ENCODE data around the gene ABLIM2. TPM values are rescaled to one million over a fixed set of nuclear protein-coding genes. Genes with fewer than 3 reads are reported as not detected.
A peak's percentile ranks its signal among the peaks of the same experiment; 100 is the strongest.

ABLIM2 gene
- total RNA-seq, 1 donor from 2014 or later = 18.4 TPM

DNA sequence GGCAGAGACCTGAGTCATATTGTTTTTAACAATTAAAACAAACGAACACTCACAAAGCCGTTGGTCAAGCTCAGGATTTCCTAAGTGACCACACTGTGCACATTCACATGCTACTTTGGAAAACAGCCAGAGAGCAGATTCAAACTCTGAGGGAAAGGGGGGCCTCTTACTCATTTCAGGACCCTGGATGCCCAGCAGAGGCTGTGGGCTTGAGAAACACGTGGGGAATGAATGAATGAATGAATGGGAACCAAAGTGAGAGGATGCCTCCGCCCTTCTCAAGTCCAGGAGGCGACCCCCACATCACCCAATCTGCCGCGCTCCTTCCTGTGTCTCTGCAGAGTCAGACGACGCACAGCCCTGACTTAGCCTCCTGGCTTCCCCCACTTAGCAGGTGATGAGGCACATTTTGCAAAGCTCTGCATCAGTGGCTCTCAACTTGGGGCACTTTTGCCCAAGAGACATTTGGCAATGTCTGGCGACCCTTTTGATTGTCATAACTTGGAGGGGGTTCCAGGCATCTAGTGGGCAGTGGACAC is 76.0 kb downstream of the ABLIM2 start:
- no peak for DNase-seq

DNA sequence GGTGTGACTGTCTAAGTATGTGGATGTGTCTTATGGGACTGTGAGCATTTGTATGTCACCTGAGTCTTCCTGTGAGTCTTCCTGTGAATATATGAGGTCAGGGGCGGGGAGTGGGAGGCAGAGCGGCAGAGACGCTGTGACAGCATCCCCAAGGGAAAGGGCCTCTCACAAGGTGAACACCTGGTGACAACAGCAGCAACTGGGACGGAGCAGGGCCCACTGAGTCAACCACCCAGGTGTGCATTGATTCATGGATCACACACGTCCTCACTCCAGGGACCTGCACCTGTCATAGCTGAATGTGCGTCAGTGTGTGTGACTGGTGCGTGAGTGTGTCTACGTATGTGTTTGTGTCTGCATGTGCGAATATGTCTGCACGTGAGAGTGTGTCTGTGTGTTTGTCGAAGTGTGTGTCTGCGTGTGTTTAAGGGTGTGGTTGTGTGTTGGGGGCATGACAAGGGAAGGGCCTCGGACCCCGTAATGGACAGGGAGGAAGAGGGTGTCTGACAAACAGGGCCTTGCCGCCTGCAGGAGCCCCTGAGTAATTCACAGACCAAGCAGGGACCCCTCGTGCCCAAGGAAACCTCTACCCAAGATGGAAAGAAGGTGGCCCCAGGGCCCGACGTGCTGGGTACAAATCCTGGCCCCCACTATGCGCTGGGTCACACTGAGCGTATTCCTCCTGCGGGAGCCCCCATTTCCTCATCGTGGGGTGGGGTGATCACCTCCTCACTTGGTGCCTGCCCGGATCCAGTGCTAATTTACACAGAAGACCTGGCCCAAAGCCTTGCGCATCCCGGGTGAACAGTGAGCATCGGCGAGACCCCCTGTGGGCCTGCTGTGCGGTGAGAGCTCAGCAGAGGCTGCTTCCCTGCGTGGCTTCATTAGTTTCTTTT is 76.7 kb downstream of the ABLIM2 start:
- no peak for DNase-seq

DNA sequence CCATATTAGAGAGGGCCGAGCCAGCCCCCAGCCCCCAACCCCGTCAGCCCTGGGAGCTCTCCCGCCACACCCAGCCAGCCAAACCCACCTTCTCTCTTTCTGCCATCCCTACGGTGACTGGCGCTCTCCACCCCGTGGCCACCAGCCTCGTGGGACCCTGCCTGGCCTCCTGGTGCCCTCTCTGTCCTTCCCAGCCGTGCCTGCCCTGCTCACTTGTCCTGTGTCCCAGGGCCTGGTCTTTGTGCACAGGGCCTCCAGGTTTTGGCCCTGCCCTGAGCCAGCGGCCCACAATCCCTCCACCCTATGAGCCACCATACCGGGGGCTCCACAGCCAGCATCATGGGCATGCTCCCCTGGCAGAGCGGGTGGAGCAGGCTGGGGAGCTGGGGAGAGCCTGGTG is 77.4 kb downstream of the ABLIM2 start:
- DNase-seq = no peak

DNA sequence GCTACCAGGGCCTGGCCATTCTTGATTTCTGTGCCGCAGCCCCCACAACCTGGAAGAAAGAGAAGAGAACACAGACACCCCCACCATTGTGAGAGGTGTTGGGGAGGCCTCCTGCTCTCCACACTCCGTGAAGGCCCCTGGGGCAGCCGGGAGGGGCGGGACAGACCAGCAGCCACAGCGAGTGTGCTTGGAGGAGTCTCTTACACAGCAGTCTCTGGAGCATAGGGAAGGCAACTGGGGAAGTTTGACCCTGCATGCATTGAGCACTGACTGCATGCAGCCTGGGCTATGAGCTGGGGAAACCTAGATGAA is 77.9 kb downstream of the ABLIM2 start:
- no peak for DNase-seq

DNA sequence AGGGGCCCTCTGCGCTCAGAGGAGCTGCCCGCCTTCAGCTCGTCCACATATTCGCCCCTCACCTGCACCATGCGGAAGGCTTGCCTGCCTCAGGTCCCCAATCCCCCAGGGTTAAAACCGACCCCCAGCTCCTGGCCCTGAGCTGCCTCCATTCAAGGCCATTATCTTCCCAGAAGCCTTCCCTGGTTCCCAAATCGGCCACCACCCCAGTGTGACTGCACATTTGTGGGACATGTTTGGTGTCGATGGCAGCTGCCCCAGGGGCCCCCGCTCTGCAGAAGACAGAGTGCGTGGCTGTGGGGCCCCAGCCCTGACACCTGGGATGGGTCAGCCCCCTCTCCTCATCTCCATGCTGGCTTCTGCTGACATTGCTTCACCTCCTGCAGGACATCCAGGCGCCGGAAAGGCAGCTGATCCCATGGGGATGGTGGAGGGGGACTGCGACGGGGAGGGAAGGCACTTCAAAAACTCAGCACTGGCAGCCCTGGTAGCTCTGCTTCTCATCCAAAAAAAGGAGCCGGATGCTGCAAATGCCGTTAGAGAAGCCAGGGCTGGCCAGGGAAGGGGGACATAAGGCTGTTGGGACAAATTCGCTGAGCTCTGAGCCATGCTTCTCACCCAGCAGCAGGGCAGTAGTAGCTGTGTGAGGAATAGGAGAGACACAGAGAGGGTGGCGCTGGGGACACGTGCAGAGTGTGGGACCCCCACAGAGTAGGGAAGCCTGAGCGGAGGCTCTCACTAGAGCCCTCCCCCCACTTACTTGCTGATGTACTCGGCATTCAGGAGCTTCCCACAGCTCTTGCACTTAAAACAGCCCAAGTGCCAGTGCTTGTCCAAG is 78.5 kb downstream of the ABLIM2 start:
- DNase-seq = no peak

DNA sequence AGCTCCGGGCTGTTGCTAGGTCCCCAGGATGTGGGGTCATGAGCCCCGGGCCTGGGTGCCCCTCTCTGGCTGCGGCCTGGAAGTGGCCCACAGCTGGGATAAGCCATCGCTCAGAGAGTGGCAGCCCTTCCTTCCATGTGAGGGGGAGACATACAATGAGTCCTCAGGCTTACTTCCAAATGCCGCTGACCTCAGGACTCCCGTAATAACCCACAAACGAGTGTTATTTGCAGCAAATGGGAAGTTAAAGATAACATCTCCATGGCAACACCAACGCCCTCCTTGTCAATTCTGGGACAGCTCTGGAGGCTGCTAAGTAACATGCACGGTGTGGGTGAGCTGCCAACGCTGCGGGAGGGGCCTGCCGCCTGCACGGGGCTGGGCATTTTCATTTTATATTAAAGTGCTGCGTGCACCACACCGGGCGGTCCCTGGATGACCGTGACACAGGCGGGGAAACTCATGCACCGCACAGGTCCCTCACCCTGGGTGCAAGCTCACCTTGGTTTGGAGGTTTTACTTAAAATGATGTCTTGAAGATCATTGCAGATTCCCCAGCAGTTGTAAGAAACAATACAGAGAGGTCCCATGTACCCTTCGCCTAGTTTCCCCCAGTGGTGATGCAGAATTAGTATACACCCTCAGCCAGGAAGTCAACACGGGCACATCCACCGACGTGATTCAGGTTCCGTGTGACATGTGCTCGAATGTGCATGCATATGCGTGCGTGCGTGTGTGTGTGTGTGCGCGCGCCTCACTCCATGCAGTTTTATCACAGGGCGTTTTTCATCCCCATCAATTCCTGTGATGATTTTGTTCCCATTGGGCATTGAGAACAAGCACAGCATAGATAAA is 79.4 kb downstream of the ABLIM2 start:
- DNase-seq = peak; percentile 61

DNA sequence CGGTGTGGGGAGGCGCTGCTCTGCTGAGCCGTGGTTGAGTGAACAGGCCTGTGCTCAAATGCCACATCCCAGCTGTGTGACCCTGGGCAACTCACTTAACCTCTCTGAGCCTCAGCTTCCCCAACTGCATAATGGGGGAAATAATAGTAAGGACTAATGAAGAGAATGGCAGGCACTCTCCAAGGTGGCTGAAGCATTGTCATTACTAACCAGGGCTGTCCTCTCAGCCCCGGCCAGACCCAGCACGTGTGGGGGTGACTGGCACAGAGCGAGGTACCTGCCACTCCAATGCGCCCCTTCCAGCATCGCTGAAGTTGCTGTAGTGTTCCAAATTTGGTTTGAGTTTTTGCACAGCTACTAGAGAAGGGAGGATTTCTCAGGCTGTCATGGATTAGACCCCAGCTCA is 80.0 kb downstream of the ABLIM2 start:
- no peak for DNase-seq

DNA sequence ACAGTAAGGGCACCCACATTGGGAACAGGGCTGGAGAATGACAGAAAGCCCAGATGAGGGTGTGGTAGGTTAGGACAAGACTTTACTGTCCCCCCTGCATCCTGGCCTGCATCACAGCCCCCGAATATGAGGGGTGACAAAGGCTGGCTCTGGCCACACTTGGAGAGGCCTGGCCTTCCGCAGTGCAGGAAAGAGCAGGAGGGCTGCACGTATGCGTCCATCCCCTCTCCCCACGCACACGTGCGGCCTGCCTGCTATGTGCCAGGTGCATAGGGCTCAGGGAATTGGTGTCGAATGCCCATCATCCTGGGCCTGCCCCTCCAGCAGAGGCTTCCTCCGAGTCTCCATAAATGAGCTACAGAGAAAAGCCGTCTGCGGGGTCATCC is 80.5 kb downstream of the ABLIM2 start:
- no peak for DNase-seq

DNA sequence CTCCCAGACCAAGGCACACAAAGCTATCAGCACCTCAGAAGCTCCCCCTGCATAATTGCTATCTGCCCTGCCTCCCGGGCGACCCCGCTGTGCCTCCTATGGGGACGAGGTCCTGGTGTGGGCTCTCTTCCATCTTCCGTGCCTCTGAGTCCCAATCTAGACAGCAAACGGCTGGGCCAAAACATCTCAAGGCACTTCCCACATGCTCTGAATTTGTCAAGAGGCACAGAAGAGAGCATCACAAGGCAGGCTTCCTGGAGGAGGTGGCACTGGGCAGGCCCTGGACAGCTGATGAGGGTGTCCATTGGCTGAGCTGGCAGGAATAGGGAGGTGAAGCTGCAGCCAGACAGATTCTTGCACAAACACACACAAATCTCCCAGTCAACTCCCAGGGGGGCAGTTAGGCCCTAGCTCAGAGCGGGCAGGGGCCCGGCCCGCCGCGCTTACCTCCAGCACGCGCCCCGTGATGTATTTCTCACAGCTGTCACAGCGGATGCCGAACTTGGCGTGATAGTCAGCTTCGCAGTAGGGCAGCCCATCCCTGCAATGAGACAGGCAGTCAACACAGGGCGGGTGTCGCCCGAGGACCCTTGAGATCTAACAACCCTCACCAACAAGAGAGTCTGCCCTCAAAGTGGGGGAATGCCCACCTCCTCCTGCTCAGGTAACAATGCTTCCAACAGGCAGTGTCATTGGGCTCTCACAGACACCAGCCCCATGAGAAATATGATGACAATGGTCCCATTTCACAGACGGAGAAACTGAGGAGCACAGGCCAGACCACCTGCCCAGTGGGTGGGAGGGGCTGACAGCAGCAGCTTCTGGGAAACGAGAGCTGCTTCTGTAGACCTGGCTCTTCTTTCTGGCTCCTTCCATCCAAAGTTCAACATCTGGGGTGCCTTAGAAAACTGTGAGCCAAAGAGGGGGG is 81.2 kb downstream of the ABLIM2 start:
- no peak for DNase-seq

DNA sequence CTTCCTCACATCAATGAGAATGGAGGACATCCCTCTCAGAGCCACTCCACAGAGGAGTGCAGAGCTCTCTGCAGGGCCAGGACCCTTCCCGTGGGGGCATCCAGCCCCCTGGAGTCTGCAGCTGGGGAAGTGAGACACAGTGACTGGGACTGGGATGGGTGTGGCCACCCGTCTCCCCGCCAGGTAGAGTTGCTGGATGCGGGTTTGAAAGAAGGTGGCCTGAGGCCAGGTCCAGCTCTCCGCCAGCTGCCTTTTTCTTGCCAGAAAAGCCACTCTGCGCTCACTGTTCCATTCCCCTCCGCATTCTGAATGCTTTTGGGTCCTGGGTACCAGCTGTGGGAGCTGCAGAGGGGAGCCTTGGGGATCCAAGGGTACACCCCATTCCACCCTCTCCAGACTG is 82.6 kb downstream of the ABLIM2 start:
- no peak for DNase-seq

DNA sequence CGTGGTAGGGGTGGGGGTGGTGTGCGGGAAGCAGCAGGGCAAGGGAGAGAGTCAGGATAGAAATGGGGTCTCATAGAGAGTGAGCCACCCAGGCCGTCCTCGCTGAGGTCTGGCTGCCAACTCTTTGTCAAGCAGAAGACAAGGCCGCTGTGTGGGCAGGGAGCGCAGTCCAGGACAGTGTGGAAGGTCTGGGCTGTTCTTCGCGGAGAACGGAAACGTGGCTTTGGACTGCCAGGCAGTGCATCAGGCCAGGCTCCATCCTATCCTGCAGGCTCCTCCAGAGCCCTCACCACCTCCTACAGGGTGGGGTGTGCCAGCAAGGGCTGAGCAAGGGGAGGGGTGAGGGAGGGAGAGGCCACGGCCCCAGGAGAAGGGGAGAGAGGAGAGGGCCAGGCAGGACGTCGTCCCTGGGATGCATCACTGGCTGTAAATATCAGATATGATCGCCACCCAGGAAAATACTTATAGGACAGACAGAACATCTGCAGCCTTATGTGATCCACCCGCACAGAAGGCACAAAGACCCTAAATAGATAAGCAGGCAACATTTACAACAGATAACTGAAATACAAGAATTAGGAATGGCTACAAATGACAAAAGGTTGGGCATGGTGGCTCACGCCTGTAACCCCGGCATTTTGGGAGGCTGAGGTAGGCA is 85.3 kb downstream of the ABLIM2 start:
- DNase-seq = no peak

DNA sequence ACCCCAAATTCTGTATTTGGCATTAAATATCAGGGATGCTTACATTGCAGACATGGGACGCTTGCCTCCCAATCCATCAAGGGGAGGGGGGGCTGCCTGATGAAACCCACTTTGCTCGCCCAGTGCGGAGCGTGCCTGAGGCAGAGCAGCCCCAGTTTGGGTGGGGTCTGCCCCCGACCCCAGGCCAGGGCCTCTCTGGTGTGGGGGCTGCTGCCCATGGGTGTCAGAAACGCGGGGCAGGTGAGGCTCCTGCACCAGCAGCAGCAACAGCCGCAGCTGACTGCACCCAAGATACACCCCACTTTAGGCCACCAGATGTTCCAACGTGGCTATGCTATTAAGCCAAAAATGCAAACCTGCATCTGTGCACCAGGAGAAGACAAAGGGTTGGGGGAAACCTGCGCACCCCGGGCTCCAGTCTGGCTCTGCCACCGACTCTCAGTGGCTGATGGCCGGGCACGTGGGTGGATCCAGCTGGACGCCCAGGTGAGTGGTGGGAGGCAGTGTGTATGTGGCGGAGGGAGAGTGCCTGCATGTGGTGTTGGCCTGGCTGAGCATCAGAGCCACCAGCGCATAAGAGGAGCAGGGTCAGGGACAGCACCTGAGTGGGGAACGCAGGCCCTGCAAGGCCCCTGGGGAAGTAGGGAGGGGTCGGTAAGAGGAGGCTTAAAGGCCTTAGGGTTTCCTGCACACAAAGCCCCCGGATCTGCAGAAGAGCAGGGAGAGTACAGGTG is 86.2 kb downstream of the ABLIM2 start:
- DNase-seq = no peak

DNA sequence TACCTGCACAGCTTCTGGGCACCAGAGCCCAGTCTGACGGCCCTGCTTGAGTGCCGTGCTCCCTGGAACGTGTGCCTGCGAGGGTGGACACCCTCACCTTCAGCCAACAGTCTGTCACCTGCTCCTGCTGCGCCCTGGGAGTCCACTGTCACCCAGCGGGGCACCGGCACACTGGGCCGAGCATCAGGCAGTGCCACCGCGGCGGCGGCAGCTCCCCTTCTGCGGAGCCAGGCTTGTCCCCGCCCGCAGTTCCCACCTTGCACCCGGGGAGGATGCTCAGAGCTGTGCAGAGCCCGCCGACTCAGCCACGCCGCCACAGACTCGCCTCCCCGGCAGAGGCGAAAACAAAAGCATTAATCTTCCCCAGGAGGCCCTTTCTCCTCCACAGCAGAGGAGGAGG is 86.8 kb downstream of the ABLIM2 start:
- DNase-seq = no peak

DNA sequence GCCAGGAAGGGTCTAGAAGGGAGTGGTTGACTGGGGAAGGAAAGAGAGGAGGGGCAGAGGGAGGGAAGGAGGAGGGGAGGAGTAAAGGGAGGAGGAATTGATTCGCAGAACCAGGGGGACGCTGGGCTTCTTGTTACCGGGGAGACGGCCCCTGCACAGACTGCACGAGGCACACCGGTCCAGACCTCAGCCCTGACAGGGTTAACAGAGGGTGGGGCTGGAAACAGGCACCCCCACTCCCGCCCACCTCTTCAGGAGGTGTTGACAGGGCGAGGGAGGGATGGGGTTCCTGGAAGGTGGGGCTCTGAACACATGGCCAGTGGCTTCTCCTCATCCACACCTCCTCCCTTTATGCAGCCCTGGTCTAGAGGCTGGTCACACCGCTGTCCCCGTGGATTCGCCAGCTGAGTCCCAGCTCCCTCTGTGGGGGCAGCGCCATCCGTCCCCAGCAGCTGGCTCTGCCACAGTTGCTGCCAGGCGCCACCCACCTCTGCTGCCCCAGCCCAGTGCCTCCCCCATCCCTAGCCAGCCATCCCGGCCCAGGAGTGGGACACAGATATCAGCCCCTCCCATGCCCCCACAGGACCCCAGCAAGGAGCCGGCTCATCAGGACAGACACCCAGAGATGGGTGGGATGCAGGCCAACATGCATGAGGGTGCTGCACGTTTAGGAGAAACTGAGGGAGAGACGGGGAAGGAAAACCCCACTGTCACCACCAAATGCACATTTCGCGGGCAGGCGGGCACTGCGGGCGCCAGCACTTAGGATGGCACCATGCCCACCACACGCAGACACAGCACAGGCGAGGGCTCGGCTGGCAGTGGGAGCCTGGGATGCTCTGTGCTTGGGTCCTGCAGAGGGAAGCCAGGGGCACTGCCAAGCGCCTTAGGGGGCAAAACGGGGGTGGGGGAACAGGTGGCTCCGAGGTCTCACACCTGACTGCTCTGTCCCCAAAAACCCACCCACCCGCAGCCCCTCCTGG is 87.6 kb downstream of the ABLIM2 start:
- DNase-seq = peak; percentile 71

DNA sequence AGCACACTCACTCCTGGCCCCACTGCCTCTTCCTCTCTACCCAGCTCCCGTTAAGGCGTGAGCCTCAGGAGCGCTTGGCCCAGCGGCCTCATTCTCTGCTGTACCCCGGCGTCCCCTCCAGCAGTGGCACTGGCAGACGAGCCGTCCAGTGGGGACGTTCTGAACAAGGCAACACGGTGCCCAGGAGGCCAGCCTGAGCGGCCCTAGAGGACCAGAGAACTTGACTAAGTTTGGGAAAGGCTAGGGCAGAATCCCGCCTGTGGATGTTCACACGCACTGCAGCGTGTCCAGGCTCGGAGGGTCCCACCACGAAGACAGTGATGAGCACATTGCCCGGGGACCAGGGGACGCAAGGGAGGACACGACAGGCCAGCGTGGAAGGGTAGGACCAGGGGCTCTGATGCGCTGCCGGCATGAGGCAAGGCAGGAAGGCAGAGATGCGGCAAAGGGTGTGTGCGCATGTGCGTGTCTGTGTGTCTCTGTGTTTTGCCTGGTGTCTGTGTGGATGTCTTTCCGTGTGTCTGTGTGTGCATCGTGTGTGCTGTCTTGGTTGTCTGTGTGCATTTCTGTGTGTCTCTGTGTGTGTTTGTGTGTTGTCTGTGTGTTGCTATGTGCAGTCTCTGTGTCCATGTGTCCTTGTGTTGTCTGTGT is 89.4 kb downstream of the ABLIM2 start:
- DNase-seq = no peak

DNA sequence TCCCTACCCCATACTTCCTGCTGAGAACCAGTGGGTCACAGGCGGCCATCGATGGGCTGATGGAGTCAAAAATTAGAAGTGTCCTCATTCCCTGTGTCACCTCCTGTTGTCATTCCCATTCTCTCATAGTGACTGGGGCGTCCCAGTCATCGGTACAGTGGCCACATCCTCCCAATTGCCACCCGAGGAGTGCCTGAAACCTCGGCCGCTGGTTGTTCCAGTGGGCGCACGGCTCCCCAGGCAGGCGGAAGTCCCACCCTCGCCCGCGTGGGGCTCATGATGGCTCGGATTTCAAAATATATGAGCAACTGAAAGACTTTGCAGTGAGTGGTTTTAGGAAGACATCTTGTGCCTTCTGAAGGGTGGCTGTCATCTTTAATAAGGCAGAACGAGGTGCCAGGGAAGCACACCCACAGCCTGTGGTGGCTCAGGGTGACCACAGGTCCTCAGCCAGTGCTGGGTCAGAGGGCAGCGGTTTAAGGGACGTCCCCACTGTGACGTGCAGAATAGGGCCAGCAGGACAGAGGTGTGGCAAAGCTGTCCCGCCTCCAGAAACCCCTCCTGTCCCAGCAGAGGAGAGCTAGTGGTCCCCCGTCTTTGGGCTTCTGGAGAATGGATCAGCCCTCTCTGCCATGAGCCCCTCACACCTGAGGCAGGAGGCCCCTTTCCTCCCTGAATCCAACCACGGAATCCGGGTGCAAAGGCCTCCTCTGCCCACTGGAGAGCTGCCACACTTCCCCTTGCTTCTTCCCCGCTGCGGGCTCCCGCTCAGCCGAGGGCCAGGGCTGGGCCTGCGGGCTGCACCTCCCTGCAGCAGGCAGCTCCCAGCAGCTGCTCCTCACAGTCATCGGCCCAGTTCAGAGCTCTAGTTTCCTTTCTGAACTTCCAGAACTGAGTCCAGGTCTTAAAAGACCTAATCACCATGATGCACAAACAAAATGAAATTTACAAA is 90.4 kb downstream of the ABLIM2 start:
- DNase-seq = no peak
